Omental fat pad (tissue), 4 donors: Measurements from ENCODE around the gene HADH. TPM values are rescaled to one million over a fixed set of nuclear protein-coding genes. Genes with fewer than 3 reads are reported as not detected.

Experiments
- ATAC-seq: fragments of 150-250 bp; one replicate; pipeline ENCODE4 v1.9.1; 2016; ENCODE audit warnings: mild to moderate bottlenecking, moderate library complexity; ENCODE audit not compliant: low FRiP score
- DNase-seq: peaks from one replicate; pipeline ENCODE4 v3.0.0-alpha.2; 2019; ENCODE audit warnings: low spot score
- total RNA-seq, 4 donors: library from RNA; depleted of rRNA; stranded (reverse); fragments of >200 nt; gene quantifications; one replicate each; pipeline ENCODE4 v1.1.0, GENCODE V29; 2016
- TF ChIP-seq, protein P1 (sequence below), 3 donors: fragments of 450-650 bp; IDR thresholded peaks; one replicate each; pipeline ENCODE4 v1.5.1; 2016 to 2017; ENCODE audit warnings: antibody characterized with exemption in 3 of 3, mild to moderate bottlenecking in 3 of 3, moderate library complexity in 2 of 3

Gene HADH
- total RNA-seq, 4 donors from 2014 or later: 80.2 to 154 (median 119) TPM

DNA sequence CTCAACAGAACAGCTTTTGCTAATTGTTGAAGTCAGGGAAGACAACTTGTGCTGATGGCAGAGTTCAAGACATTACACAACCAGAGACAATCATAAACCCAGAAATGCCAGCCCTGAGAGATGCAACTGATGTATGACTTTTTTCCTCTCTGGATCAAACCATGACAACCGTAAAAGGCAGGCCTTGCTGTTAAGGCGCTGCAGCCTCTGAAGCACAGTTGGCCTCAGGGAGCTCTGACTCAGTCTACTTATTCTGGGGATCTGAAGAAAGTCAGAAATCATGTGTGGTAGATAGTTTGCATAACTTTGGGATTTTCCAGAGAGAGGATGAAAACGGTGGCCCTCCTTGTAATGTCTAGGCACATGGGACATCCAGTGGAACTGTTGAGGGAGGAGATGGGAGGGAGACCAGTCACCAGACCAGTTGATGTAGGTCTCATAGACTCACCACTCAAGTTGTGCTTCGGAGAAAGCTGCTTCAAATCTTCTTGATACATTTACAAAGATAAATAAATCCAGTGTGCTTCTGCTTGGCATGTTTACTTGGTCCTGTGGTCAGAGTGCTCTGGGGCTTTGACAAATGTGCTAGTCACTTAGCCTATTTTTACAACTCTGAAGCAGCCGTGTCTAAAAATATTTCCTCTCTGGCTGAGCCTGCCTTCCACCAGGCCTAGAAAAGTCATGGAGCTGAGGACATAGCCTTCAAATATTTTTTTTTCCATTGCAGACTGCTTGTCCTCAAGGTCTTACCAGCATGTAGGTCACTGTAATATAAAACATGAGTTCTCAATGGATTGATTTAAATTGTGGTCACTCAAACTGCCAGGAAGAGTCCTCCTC, 7.5 kb downstream of the HADH start:
- DNase-seq (no peak), ATAC-seq (no peak)
- TF ChIP-seq, protein P1, sequence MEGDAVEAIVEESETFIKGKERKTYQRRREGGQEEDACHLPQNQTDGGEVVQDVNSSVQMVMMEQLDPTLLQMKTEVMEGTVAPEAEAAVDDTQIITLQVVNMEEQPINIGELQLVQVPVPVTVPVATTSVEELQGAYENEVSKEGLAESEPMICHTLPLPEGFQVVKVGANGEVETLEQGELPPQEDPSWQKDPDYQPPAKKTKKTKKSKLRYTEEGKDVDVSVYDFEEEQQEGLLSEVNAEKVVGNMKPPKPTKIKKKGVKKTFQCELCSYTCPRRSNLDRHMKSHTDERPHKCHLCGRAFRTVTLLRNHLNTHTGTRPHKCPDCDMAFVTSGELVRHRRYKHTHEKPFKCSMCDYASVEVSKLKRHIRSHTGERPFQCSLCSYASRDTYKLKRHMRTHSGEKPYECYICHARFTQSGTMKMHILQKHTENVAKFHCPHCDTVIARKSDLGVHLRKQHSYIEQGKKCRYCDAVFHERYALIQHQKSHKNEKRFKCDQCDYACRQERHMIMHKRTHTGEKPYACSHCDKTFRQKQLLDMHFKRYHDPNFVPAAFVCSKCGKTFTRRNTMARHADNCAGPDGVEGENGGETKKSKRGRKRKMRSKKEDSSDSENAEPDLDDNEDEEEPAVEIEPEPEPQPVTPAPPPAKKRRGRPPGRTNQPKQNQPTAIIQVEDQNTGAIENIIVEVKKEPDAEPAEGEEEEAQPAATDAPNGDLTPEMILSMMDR (IDR thresholded peaks at IDR 0.05): no peak

DNA sequence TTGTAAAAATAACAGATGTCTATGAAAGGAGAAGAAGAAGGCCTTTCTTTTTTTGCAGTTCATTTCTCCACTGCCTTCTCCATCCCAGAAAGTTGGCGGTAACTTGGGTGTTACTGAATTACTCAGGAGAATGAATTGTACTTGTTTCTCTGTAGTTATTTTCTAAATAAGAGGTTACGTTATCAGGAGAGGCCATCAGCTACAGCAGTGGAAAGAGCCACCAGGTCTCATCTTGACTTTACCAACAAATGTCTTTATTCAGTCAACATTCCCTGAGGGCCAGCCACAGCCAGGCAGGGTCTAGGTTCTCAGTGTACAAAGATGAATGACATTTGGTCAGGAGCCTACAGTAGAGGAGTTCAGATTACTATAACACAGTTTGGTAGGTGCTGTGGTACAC, 8.1 kb downstream of the HADH start:
- TF ChIP-seq, protein P1 (IDR thresholded peaks at IDR 0.05): no peak
- no peak for DNase-seq

DNA sequence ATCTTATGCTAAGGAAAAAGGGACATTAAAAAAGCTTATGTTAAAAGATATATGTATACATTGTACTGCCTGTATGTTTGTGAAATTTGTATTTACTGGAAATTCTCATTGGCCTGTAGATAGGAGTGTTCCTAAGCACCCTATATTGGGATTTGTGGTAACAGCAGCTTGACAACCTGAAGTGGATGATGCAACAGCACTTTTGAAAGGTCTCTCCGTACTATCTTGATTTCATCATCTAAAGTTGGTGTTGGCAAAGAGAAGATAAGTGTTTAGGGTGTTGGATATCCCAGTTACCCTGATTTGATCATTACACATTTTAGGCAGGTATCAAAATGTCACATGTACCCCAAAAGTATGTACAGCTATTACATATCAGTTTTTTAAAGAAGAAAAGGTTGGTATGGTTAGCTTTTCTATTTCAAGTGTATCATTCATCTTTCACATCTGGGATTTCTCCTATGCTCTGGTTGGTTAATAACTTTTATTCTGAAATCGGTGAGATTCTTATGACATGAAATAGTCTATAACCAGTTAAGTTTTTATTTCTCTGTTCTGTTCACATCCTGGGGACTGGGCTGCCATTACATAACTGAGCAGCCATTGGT, 10.3 kb downstream of the HADH start:
- DNase-seq: no peak
- TF ChIP-seq, protein P1 (IDR thresholded peaks at IDR 0.05): no peak
- ATAC-seq: no peak

More for the DNA sequence above, 8.1 kb downstream of the HADH start:
- ATAC-seq: no peak

DNA sequence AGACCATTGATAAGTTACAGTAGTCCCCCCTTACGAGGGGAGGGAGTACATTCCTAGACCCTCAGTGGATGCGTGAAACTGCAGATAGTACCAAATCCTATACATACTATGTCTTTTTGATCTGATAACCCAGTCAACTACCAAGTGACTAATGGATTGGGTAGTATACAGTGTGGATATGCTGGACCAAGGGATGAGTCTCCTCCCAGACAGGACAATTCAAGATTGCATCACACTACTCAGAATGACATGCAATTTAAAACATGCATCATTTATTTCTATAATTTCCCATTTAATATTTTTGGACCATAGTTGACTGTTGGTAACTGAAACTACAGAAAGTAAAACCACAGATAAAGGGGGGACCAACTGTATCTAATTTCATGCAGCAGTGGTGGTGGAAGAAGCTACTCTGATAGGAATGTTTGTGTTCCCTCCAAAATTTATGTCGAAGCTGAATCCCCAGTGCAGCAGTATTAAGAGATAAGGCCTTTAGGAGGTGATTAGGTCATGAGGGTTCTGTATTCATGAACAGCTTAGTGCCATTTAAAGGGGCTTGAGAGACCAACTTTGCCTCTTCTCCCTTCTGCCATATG, 11.9 kb downstream of the HADH start:
- DNase-seq (no peak), ATAC-seq (no peak)
- TF ChIP-seq, protein P1 (IDR thresholded peaks at IDR 0.05): no peak

DNA sequence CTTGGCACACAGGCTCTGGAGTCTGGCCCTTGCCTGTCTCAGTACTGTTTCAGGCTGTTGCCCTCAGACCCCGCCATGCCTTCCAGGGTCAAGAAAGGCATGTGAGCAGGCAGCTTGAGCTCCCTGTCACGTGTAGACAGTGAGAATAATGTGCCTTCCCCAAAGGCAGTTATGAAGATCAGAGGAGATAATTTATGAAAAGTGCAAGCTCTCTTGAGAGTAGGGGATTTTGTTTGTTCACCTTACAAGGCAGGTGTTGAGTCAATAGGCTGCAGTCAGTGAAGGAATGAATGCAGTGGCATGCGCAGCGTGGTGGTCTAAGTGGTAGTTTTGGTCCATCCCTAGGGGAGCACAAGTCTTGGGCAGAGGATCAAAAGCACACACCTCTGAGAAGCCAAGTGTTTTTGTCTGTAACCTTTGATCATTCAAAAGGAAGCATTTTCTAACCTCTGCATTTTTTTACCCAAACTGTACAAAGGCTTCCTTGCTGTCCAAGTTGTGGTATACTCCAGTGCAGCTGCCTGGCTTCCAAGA, 14.4 kb downstream of the HADH start:
- ATAC-seq (no peak), DNase-seq (no peak)
- TF ChIP-seq, protein P1 (IDR thresholded peaks at IDR 0.05): no peak

DNA sequence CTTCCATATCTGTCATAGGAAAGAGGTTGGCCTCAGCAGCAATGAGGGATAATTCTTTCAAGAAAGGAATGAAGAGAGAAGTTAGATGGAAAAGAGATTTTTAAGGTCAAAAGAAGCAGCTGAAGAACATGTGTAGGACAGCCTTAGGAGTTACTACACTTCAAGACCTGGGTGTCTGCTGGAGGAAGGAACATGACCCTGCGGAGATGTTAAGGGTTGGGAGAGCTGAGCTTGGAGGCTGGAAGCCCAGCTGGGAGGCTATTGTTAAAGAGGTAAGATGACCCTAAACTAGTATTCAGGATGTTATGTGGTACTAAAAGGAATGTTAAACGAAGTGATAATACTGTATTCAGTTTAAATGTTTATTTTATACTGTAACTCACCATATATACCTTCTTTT, 15.0 kb downstream of the HADH start:
- TF ChIP-seq, protein P1 (IDR thresholded peaks at IDR 0.05): no peak
- no peak for ATAC-seq

More for the DNA sequence above, 15.0 kb downstream of the HADH start:
- no peak for DNase-seq
